Natural killer cell (primary cell): Measurements from ENCODE around the gene PALLD. TPM values are rescaled to one million over a fixed set of nuclear protein-coding genes. Genes with fewer than 3 reads are reported as not detected.

Experiments used
- ATAC-seq, 3 donors: fragments of 150-1000 bp in 2 of 3; fragments of 200-7000 bp in 1 of 3; cut with Tn5 transposase; 1 replicate in 1 of 3; 2 replicates in 2 of 3; pipeline ENCODE4 v1.10.0; 2021; ENCODE audit warnings: mild to moderate bottlenecking in 2 of 3, moderate library complexity in 2 of 3
- DNase-seq, 2 donors: peaks; one replicate each; pipeline versions ENCODE4 v3.0.0 to v3.0.0-alpha.2; 2013 to 2021; ENCODE audit warnings: mixed read lengths in 1 of 2
- H3K27ac ChIP-seq: one replicate; pipeline ENCODE4 v1.5.1; 2013; ENCODE audit warnings: mild to moderate bottlenecking, low read length
- H3K27me3 ChIP-seq: one replicate; pipeline ENCODE4 v1.6.1; 2013; ENCODE audit warnings: low read length; ENCODE audit not compliant: control insufficient read depth, insufficient read depth
- H3K36me3 ChIP-seq: one replicate; pipeline ENCODE4 v1.6.1; 2013; ENCODE audit warnings: low read length; ENCODE audit not compliant: control insufficient read depth, insufficient read depth
- H3K4me1 ChIP-seq: one replicate; pipeline ENCODE4 v1.6.1; 2013; ENCODE audit warnings: low read length; ENCODE audit not compliant: control insufficient read depth, insufficient read depth
- H3K4me3 ChIP-seq: one replicate; pipeline ENCODE4 v1.5.1; 2013; ENCODE audit warnings: low read length
- H3K9me3 ChIP-seq: one replicate; pipeline ENCODE4 v1.6.1; 2013; ENCODE audit warnings: low read length; ENCODE audit not compliant: control insufficient read depth, insufficient read depth
- H3K27ac Mint-ChIP-seq, 2 donors: one replicate each; pipeline ENCODE4 v1.8.0; 2022; ENCODE audit warnings: mild to moderate bottlenecking in 2 of 2, mixed read lengths in 2 of 2, moderate library complexity in 1 of 2
- H3K27me3 Mint-ChIP-seq, 2 donors: one replicate each; pipeline ENCODE4 v1.8.0; 2022; ENCODE audit warnings: low read depth in 2 of 2, mixed read lengths in 2 of 2
- H3K36me3 Mint-ChIP-seq: one replicate; pipeline ENCODE4 v1.8.0; 2022; ENCODE audit warnings: mixed read lengths
- H3K4me1 Mint-ChIP-seq, 2 donors: one replicate each; pipeline ENCODE4 v1.8.0; 2022; ENCODE audit warnings: mixed read lengths in 2 of 2
- H3K4me3 Mint-ChIP-seq: one replicate; pipeline ENCODE4 v1.8.0; 2022; ENCODE audit warnings: mild to moderate bottlenecking, moderate library complexity, mixed read lengths
- H3K9me3 Mint-ChIP-seq, 2 donors: one replicate each; pipeline ENCODE4 v1.8.0; 2022; ENCODE audit warnings: mixed read lengths in 2 of 2
- WGBS: methylation state at CpG from one replicate; pipeline ENCODE4 v1.1.7; 2013; ENCODE audit warnings: missing lambda C conversion rate; ENCODE audit not compliant: insufficient coverage; 5-methylcytosine and 5-hydroxymethylcytosine counted together
- intact Hi-C: fragments of 100-400 bp; cut with micrococcal nuclease; formaldehyde crosslinking; loops from one replicate; pipeline ENCODE4 v1.14.2; 2022
- total RNA-seq, 4 donors: library from RNA; stranded (reverse); fragments of 120-200 nt in 1 of 4; gene quantifications; one replicate each; pipeline versions ENCODE4 v1.2.3 to v1.2.4, GENCODE V29; 2013 to 2022
- TF ChIP-seq, protein P1 (sequence below): fragments of 200-600 bp; IDR thresholded peaks from one replicate; pipeline ENCODE4 v1.8.0; 2022; ENCODE audit warnings: antibody characterized with exemption

PALLD gene
- total RNA-seq, 3 donors from 2014 or later (not counting 1 experiment from before 2014, with no cell fraction given): 15.1 to 25.4 (median 22.8) TPM

DNA sequence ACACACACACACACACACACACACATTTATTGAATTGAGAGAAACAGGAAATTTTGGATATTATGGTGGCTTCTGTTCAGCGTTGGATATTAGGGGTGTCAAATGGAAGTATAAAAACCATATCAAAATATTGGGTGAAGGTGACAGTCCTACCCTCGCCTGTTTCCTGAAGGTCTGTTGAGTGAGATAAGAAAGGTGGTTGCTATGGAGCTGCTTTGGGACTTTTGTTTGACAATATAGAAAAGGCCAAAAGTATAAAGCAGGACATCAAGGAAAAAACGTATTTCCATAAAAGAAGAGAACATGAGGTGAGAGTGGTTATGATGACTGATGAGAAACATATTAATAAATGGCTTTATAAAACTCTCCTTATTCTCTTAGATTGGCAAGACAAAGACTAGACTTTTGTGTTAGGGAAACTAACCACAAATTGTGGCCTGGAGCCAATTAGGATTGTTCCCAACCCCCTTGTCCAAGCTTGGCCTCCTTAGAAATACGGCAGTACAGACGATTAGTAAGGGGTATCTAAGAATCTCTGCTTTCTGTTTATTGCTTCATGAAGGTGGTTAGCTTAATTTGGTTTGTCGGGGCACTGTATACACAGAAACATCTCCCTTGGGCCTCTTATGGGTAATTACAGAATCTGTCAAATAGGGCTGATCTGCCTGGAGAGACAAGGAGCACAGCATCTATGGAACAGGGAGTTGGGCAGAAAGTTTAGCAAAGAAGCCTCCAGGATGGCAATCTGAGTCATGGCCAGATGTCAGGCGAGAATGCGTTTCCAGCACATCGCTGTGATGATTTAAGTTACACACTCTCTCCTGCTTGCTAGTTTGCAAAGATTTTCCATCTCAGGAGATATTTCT, 315.2 kb downstream of the PALLD start:
- Histone ChIP-seq H3K9me3 (no peaks in the 10 kb centered on the region), H3K27me3 (peaks cover under 1% of the 10 kb centered on the region), H3K36me3 (no peaks in the 10 kb centered on the region), H3K27ac (no peak overlapping the region), H3K4me3 (no peak overlapping the region), H3K4me1 (no peaks in the 10 kb centered on the region)
- Mint-ChIP-seq H3K4me1 (peaks cover 7% of the 10 kb centered on the region in 2 donors), H3K27ac (no peak overlapping the region), H3K36me3 (no peaks in the 10 kb centered on the region), H3K27me3 (peaks cover 8 to 10% of the 10 kb centered on the region in 2 donors), H3K9me3 (no peaks in the 10 kb centered on the region), H3K4me3 (no peak overlapping the region)
- TF ChIP-seq, protein P1, sequence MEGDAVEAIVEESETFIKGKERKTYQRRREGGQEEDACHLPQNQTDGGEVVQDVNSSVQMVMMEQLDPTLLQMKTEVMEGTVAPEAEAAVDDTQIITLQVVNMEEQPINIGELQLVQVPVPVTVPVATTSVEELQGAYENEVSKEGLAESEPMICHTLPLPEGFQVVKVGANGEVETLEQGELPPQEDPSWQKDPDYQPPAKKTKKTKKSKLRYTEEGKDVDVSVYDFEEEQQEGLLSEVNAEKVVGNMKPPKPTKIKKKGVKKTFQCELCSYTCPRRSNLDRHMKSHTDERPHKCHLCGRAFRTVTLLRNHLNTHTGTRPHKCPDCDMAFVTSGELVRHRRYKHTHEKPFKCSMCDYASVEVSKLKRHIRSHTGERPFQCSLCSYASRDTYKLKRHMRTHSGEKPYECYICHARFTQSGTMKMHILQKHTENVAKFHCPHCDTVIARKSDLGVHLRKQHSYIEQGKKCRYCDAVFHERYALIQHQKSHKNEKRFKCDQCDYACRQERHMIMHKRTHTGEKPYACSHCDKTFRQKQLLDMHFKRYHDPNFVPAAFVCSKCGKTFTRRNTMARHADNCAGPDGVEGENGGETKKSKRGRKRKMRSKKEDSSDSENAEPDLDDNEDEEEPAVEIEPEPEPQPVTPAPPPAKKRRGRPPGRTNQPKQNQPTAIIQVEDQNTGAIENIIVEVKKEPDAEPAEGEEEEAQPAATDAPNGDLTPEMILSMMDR: no peak
- intact Hi-C loops: loop anchor here (10.0 kb wide), 1 partner anchor 97 kb away; no protein-coding TSS in a partner anchor
- no peak for DNase-seq
- WGBS: 78% methylated on average over 8 of the region's 9 CpGs
- ATAC-seq: no peak

DNA sequence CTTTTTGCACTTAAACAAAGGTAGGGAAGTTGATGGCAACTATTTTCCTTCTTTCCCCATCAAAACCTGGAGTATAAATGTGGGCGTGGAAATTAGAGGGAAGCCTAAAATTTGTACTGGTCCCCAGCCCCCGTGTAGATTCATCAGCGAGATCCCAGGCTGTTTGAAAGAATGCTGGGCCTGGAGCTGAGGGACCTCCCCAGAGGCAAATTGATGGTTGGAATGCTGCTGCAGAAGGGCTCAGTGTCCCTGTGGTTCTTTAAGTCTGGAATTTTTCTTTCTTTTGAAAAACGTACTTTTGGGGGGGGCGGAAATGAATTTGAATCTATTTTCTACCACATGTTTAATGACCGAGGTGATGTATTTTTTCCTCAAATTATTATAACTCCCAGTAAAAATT, 316.0 kb downstream of the PALLD start:
- H3K27me3 Mint-ChIP-seq: peaks cover 14% of the 10 kb centered on the region in 2 donors
- WGBS: 90% methylated on average over 3 of the region's 6 CpGs
- no peaks in the 10 kb centered on the region for H3K4me1 ChIP-seq

DNA sequence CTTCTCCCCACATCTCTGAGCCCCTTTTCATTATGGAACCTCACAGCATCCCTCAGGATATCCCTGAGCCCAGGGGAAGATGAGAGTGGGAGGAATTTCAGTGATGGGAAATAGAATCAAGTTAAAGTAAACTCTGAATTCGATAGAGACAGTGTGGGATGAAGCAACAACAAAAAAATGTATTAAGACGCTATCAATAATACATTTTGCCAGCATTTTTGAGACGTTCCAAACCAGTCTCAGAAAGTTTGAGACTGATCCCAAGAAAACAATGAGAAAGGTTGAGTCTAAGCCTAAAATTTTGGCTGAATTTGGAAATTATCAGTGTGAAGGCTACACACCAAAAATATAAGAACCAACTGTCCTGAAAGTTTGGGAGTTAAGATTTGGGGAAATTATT, 317.0 kb downstream of the PALLD start:
- Mint-ChIP-seq H3K9me3 (no peaks in the 10 kb centered on the region), H3K27me3 (peaks cover 14 to 25% of the 10 kb centered on the region in 2 donors)
- H3K9me3 ChIP-seq: no peaks in the 10 kb centered on the region

More for the DNA sequence above, 316.0 kb downstream of the PALLD start:
- Histone ChIP-seq H3K27ac (no peak overlapping the region), H3K9me3 (no peaks in the 10 kb centered on the region), H3K4me3 (no peak overlapping the region), H3K27me3 (peaks cover 7% of the 10 kb centered on the region), H3K36me3 (no peaks in the 10 kb centered on the region)
- DNase-seq (no peak), ATAC-seq (no peak)
- Mint-ChIP-seq H3K36me3 (no peaks in the 10 kb centered on the region), H3K4me3 (no peak overlapping the region), H3K27ac (no peak overlapping the region), H3K9me3 (no peaks in the 10 kb centered on the region), H3K4me1 (peaks cover 15% of the 10 kb centered on the region in 2 donors)
- TF ChIP-seq, protein P1: no peak
- intact Hi-C loops: loop anchor here (10.0 kb wide), 1 partner anchor 98 kb away; no protein-coding TSS in a partner anchor

More for the DNA sequence above, 317.0 kb downstream of the PALLD start:
- no peaks in the 10 kb centered on the region for H3K36me3 Mint-ChIP-seq
- ATAC-seq: no peak
- Histone ChIP-seq H3K27me3 (peaks cover 9% of the 10 kb centered on the region), H3K4me3 (no peak overlapping the region), H3K36me3 (no peaks in the 10 kb centered on the region), H3K27ac (no peak overlapping the region), H3K4me1 (no peaks in the 10 kb centered on the region)
- intact Hi-C loops: loop anchor here (10.0 kb wide), 1 partner anchor 99 kb away; no protein-coding TSS in a partner anchor
- TF ChIP-seq, protein P1: no peak
- WGBS: 84% methylated on average over 3 of the region's 3 CpGs
- peaks cover 15 to 16% of the 10 kb centered on the region in 2 donors for H3K4me1 Mint-ChIP-seq
- H3K4me3 Mint-ChIP-seq: no peak overlapping the region
- DNase-seq: no peak
- H3K27ac Mint-ChIP-seq: no peak overlapping the region
